HG03469 (cell line): ENCODE measurements around the gene PTGDR2.

Source experiments
- ATAC-seq: cut with Tn5 transposase; IDR thresholded peaks from one replicate; pipeline ENCODE4 v1.9.1; 2021; ENCODE audit warnings: mild to moderate bottlenecking, moderate library complexity, moderate number of reproducible peaks; ENCODE audit not compliant: unreplicated experiment

PTGDR2 gene

DNA sequence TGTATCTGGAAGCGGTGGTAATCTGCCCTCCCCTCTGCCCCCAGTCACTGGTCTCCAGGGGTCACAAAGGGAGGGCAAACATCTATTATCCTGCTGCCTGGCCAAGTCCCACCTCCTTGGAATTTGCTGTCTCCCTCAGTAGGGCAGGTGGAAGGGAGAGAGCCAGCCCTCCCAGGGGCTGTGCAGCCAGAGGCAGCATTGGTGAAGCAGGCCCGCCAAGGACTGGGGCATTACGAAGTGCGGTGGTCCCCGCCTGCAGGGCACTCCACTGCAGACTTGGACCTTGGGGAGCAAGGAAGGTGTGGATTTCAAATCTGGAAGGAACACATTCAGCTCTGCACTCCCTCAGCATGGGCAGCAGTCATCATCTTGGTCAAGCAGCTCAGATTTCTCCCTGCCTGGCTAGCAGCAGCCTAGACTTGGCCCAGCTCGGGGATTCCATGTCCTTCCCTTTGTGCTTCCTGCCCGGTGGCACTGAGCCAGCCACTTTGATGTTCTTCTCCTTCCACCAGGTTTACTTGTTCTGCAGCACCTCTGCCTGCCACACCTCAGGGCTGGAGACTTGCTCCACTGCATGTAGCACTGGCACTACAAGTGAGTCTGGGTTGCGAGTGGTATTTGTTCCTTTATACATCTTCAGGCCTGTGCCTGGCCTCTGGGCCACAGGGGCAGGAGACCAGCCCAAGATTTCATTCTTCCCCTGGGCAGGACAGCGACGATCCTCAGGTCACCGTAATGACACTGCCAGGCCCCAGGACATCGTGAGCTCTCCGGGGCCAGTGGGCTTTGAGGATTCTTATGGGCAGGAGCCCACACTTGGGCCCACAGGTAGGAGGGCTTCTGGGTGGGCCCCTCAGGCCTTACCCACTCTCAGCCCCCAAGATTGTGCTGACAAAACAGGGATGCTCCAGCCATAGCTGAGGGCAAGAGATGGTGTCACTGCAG, 18.9 kb upstream of the PTGDR2 start:
- no peak for ATAC-seq

DNA sequence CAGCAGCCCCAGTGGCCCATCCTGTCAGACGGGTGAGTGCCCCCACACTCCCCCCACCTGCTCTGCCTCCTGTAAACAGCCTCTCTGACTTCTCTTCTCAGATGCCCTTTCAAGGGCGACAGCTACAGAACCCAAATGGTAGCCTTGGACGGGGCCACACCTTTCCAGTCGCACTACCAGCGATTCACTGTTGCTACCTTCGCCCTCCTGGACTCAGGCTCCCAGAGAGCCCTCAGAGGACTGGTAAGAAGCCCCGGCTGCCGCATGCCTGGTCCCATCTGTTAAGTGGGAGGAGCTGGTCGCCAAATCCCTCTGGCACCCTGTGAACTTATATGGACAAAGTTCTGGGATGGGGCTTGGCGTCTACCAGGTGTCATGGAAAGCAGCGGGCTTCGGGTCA, 17.8 kb upstream of the PTGDR2 start:
- no peak for ATAC-seq

DNA sequence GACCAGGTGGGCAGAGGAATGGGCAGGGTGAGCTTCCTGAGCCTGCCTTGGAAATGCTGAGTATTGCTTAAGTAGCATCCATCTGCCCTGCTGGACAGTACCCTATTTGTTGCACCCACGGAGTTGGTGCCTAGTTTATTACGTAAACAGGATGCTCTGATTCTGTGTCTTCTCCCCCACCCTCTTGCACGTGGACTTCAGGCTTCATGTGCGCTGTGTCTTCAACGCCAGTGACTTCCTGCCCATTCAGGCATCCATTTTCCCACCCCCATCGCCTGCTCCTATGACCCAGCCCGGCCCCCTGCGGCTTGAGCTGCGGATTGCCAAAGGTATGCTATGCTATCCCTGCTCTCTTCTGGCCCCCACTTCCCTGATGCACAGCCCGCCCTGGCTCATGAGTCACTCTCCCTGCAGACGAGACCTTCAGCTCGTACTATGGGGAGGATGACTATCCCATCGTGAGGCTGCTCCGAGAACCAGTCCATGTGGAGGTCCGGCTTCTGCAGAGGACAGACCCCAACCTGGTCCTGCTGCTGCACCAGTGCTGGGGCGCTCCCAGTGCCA, 17.3 kb upstream of the PTGDR2 start:
- ATAC-seq, result no peak

DNA sequence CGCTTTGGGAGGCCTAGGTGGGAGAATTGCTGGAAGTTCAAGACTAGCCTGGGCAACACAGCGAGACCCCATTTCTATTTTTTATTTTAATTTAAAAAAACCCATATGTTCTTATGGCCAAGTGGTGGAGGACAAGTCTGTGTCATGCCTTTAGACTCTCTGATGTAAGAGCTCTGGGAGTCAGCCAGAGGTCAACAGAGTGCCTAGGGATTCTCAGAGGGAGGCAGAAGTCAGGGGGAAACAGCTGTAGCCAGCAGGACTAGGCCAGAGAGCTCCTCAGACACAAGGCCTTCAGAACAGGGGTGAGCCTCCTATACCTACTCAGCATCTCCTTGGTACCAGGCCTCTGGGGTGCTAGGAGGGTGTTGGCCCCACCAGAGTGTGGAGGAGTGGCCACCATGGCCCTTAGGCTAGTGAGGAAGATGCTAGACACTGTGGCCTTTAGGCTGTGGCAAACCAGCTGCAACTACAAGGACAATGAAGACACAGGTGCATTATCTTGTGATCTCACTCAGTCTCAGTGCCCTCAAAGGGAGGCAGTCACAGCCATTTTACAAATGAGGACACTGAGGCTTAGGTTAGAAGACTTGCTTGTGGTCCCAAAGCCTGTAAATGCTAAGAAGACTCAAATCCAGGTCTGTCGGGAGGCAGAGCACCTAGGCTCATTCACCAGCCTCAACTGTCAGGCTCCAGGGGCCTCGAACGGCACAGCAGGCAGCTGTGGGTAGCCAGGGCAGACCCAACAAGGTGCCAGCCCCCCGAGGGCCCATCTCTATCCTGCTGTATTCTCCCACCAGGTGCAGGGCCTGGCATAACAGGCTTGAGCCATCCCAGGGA, 16.6 kb upstream of the PTGDR2 start:
- ATAC-seq, result no peak

GRCh38 chr11:60871378-60872061, 15.8 kb upstream of the PTGDR2 start:
- ATAC-seq, result no peak

DNA sequence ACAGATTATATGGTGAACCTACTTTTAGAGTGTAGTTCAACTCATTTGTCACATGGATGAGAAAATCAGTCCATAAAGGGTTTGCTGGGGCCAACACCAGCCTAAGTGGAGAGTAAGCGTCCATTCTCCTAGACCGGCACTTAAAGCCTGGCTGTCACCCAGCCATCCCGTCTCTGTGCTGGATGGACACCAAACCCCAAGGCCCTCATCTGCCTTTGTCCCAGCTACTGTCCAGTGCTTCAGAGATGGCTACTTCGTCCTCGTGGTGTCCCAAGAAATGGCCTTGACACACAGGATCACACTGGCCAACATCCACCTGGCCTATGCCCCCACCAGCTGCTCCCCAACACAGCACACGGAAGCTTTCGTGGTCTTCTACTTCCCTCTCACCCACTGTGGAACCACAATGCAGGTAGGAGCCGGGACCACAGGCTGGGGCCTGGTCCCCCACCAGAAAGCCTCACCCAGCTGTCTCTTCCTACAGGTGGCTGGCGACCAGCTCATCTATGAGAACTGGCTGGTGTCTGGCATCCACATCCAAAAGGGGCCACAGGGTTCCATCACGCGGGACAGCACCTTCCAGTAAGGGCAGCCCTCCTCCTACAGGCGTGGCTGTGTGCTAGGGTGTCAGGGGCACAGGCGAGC, 15.1 kb upstream of the PTGDR2 start:
- no peak for ATAC-seq

DNA sequence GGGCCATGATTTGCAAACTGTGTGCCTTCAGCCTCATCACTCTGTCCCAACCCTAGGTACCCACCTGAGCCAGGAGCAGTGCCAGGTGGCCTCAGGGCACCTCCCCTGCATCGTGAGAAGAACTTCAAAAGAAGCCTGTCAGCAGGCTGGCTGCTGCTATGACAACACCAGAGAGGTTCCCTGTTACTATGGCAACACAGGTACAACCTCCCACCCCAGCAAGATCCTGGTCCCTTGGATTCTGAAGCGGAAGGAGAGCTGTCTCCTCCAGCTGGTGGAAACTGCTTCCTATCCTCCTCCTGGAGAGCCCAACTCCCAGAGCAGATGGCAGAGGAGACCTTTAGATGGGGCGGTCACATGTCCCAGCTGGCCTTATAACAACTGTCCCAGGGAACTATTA, 14.5 kb upstream of the PTGDR2 start:
- ATAC-seq, result no peak

DNA sequence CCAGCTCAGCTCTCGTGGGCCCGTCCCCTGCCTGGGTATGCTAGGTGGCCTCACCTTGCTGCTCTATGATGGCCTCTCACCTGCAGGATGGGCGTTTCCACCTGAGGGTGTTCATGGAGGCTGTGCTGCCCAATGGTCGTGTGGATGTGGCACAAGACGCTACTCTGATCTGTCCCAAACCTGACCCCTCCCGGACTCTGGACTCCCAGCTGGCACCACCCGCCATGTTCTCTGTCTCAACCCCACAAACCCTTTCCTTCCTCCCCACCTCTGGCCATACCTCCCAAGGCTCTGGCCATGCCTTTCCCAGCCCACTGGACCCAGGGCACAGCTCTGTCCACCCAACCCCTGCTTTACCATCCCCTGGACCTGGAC, 13.7 kb upstream of the PTGDR2 start:
- no peak for ATAC-seq

DNA sequence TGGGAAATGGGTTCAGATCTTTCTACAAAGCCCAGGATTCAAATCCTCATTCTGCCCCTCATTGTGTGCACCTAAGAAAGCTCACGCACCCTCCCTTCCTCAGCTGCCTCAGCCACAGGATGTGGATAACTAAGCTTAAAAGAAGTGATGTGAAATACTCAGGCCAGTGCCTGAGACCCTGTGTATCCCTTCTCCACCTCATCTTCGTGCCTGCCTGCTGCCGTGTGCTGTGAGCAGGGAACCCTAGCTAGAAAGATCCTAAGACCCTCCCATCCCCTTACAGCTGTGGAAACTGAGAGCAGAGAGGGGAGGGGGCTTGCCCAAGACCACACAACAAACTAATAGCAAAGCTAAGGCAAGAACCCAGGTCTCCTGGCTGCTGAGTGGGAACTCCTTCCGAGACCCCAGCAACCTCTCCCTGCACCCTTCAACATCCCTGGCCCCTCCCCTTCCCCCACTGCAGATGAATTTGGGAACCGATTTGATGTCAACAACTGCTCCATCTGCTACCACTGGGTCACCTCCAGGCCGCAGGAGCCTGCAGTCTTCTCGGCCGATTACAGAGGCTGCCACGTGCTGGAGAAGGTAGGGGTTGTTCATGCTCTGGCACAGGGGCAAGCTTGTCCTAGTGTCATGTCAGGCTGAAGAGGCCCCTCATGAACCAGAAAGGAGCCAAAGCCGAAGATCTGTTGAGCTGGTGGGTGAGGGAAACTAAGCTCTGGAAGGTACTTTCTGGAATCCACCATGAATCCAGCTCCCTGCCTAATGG, 13.1 kb upstream of the PTGDR2 start:
- ATAC-seq, result no peak

GRCh38 chr11:60867871-60868681, 12.3 kb upstream of the PTGDR2 start:
- ATAC-seq, result no peak

GRCh38 chr11:60866911-60867870, 11.4 kb upstream of the PTGDR2 start, which contains the start of gene ZP1:
ZP1 (plus strand) TSS chr11:60867542; CDS start chr11:60867562, 20 bp downstream.
- no peak for ATAC-seq

DNA sequence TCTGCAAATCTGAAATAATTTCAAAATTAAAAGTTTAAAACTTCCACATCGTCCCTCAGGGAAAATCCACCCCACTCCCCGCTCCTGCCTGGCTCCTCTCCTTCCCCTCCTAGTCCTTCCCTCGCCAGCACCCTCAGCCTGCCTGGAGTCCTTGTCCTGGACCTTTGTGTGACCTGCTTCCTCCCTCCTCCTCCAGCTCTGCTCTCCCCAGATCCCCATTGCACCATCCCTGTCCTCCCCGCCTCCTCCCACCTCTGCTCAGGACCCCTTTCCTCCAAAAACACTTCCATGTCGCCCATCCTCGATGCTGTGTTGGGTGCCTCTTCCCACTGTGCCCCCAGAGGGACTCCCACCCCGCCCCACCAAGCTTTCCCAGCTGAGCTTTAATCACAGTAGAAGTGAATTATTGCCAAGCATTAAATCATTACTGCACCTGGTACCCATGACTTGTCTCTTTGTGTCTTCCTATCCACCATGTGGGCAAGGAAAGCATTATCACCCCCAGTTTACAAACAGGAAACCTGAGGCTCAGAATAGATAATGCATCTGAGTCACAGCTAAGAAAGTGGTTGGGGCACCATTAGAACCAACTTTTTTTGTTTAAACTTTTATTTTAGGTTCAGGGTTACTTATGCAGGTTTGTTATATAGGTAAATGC, 9.2 kb upstream of the PTGDR2 start:
- no peak for ATAC-seq

DNA sequence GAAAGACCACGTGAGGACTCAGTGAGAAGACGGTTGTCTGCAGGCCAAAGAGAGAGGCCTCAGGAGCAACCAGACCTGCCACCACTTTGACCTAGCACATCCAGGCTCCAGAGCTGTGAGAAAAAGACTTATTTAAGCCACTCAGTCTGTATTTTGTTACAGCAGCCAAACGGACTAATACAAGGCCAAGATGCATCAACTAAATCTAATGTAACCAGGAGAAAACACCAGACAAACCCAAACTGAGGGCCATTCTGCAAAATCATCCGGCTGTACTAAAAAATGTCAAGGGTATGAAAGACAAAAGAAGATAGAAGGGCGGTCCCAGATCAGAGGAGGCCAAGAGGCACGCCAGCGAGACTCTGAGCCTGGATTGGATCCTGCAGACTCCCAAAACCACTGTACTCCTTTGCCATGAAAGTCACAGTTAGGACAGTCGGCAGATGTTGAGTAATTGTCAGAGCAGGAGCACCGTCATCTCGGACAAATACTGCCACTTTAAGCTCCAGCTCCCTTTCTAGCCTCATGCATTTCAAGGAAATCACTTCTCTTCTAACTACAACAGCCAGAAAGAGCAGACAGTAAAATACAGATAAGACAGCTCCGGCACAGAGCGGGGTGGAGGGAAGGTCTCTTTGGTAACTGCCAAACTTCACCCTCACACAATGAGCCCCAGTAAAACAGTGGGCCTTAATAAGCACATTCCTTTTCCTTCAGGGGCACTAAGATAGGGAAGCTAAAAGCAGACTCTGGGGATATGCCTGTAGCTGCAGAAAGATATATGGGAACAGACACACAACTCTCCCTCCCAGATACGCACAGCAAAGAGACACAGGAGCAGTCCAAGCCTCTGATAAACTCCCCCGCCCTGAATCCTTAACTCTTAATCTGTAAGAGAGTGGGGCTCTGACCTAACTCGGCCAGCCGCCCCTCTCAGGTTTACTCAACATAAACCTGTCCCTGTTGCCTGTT, 8.1 kb upstream of the PTGDR2 start:
- ATAC-seq, result no peak

DNA sequence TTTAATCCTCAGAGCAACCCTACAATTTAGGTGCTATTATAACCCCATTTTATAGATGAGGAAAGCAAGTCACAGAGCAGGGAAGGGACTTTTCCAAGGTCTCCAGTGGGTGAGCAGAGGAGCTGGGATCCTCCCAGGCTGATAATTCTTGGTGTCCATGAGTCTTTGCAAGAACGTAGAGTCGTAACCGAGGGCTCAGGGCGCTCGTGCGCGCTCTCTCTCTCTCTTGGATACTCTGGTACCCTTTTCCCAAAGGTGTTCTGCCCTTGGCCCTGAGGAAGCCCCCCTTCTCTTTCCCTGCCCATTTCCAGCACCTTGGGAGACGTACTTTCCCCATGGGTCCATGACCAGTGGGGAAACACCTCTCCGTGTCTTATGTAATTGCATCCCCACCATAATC, 6.4 kb upstream of the PTGDR2 start:
- no peak for ATAC-seq

DNA sequence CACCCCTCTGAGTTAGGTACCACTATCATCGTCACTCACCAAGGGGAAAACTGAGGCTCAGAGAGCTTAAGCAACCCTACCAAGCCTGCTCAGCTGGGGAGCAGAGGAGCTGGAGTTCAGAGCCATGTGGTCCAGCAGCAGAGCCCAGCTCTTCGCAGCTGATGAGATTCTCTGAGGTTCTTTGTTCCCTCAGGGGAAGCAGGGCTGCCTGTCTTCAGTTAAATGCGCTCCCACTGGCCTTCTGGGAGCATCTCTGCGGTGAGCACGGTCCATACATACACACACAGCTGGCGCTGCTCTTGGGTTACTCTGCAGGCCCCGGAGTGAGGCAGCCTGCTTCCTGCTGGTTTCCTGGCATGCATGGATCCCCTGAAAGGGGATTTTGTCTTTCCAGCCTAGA, 5.2 kb upstream of the PTGDR2 start:
- no peak for ATAC-seq

DNA sequence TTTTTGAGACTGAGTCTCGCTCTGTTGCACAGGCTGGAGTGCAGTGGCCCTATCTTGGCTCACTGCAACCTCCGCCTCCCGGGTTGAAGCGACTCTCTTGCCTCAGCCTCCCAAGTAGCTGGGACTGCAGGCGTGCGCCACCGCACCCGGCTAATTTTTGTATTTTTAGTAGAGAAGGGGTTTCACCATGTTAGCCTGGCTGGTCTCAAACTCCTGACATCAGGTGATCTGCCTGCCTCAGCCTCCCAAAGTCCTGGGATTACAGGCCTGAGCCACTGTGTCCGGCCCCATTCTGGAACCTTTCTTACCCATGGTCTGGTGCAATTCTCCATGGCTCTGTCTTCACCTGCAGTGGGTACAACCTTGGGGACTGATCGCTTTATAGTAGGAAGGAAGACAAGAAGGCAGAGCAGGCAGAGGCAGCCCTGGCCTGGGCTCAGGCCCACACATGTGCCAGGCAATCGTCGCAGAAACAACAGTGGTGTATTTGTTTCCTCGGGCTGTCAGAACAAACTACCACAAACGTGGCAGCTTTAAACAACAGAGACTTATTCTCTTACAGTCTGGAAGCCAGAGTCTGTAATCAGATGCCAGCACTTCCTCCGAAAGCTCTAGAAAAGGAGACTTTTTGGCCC, 4.0 kb upstream of the PTGDR2 start:
- no peak for ATAC-seq
